WTC11 (cell line): ENCODE results near the gene CERCAM. TPM values are rescaled to one million over a fixed set of nuclear protein-coding genes. Genes with fewer than 3 reads are reported as not detected.
"Not testable (repeated sequence)": the region's sequence is repeated elsewhere in the genome, so short reads cannot be mapped to it uniquely, and the experiment has no call there.

Source experiments
- ATAC-seq: fragments of 200-7000 bp; cut with Tn5 transposase; 2 replicates; pipeline ENCODE4 v1.10.0; 2021; ENCODE audit warnings: mild to moderate bottlenecking, moderate library complexity
- CTCF ChIA-PET: fragments of 300-600 bp; sonication (Branson Sonifier 250); formaldehyde crosslinking; loops from one replicate; lab custom pipeline; 2021; ENCODE audit warnings: antibody characterized with exemption; lab: Charles Lee
- POLR2A ChIA-PET: fragments of 350-600 bp; sonication (Branson Sonifier 250); formaldehyde crosslinking; loops from one replicate; lab custom pipeline; 2021; ENCODE audit warnings: antibody characterized with exemption; lab: Charles Lee
- DNase-seq: peaks from one replicate; pipeline ENCODE4 v3.0.0; 2021; ENCODE audit warnings: low spot score
- H3K27ac Mint-ChIP-seq: 2 replicates; pipeline ENCODE4 v1.8.0; 2021; ENCODE audit warnings: mixed read lengths
- H3K27me3 Mint-ChIP-seq: 2 replicates; pipeline ENCODE4 v1.8.0; 2021; ENCODE audit warnings: low read depth, mild to moderate bottlenecking, moderate library complexity, mixed read lengths
- H3K36me3 Mint-ChIP-seq: 2 replicates; pipeline ENCODE4 v1.8.0; 2021; ENCODE audit warnings: mixed read lengths
- H3K4me1 Mint-ChIP-seq: 2 replicates; pipeline ENCODE4 v1.8.0; 2022; ENCODE audit warnings: mixed read lengths
- H3K4me3 Mint-ChIP-seq: 2 replicates; pipeline ENCODE4 v1.8.0; 2021; ENCODE audit warnings: mild to moderate bottlenecking, moderate library complexity, mixed read lengths
- H3K9me3 Mint-ChIP-seq: 2 replicates; pipeline ENCODE4 v1.8.0; 2021; ENCODE audit warnings: mixed read lengths
- ARID4B ChIP-seq: sonication (generic); formaldehyde crosslinking; IDR thresholded peaks from 2 replicates; pipeline ENCODE4 v1.8.0; 2023; ENCODE audit warnings: missing genetic modification reagents, mild to moderate bottlenecking, borderline replicate concordance
- ATF6 ChIP-seq: sonication (generic); formaldehyde crosslinking; IDR thresholded peaks from 2 replicates; pipeline ENCODE4 v1.8.1; 2023; ENCODE audit warnings: mild to moderate bottlenecking, missing genetic modification reagents
- CDX4 ChIP-seq: fragments of 250-450 bp; sonication (Bioruptor Pico); IDR thresholded peaks from 2 replicates; pipeline ENCODE4 v1.9.0; 2021; ENCODE audit warnings: moderate library complexity, mild to moderate bottlenecking, inconsistent platforms, borderline replicate concordance
- ESRRA ChIP-seq: sonication (generic); formaldehyde crosslinking; IDR thresholded peaks from 2 replicates; pipeline ENCODE4 v1.8.1; 2022; ENCODE audit warnings: mild to moderate bottlenecking, missing genetic modification reagents, borderline replicate concordance
- FOXK1 ChIP-seq: sonication (generic); formaldehyde crosslinking; IDR thresholded peaks from 2 replicates; pipeline ENCODE4 v1.8.0; 2022; ENCODE audit warnings: mild to moderate bottlenecking, moderate library complexity, missing genetic modification reagents
- JUN ChIP-seq: sonication (generic); formaldehyde crosslinking; IDR thresholded peaks from 2 replicates; pipeline ENCODE4 v1.8.0; 2023; ENCODE audit warnings: mild to moderate bottlenecking, missing genetic modification reagents
- MAX ChIP-seq: sonication (generic); formaldehyde crosslinking; IDR thresholded peaks from 2 replicates; pipeline ENCODE4 v1.8.0; 2022; ENCODE audit warnings: mild to moderate bottlenecking, missing genetic modification reagents
- MLX ChIP-seq: sonication (generic); formaldehyde crosslinking; IDR thresholded peaks from 2 replicates; pipeline ENCODE4 v1.8.1; 2023; ENCODE audit warnings: mild to moderate bottlenecking, missing genetic modification reagents, moderate library complexity
- NR1H2 ChIP-seq: sonication (generic); formaldehyde crosslinking; IDR thresholded peaks from 2 replicates; pipeline ENCODE4 v1.9.0; 2021; ENCODE audit warnings: mild to moderate bottlenecking, moderate library complexity, missing genetic modification reagents
- PRRX2 ChIP-seq: fragments of 250-450 bp; sonication (Bioruptor Pico); IDR thresholded peaks from 2 replicates; pipeline ENCODE4 v1.8.0; 2021; ENCODE audit warnings: mild to moderate bottlenecking
- SMAD3 ChIP-seq: sonication (generic); formaldehyde crosslinking; IDR thresholded peaks from 2 replicates; pipeline ENCODE4 v1.8.0; 2022; ENCODE audit warnings: missing genetic modification reagents, mild to moderate bottlenecking, borderline replicate concordance
- SMAD4 ChIP-seq: sonication (generic); formaldehyde crosslinking; IDR thresholded peaks from 2 replicates; pipeline ENCODE4 v1.8.0; 2022; ENCODE audit warnings: mild to moderate bottlenecking, missing genetic modification reagents
- ZMAT4 ChIP-seq: fragments of 250-450 bp; sonication (Bioruptor Pico); IDR thresholded peaks from 2 replicates; pipeline ENCODE4 v1.9.0; 2021; ENCODE audit warnings: mild to moderate bottlenecking
- ZNF121 ChIP-seq: sonication (generic); formaldehyde crosslinking; IDR thresholded peaks from 2 replicates; pipeline ENCODE4 v1.8.0; 2023; ENCODE audit warnings: missing genetic modification reagents
- ZNF425 ChIP-seq: fragments of 250-450 bp; sonication (Bioruptor Pico); conservative IDR thresholded peaks from 2 replicates; pipeline ENCODE4 v1.9.0; 2021; ENCODE audit warnings: mild to moderate bottlenecking
- total RNA-seq: library from RNA; stranded (reverse); gene quantifications from 3 replicates; pipeline ENCODE4 v1.2.3, GENCODE V29; 2021

CERCAM gene
- total RNA-seq, 1 experiment from 2014 or later = 15.2 TPM

- no peak for TF ChIP-seq ATF6
- no peak for TF ChIP-seq CDX4 (CRISPR knock-in tag)
- no peak for TF ChIP-seq PRRX2 (CRISPR knock-in tag)
- TF ChIP-seq FOXK1 (CRISPR knock-in tag) = no peak
- TF ChIP-seq ESRRA (CRISPR knock-in tag) = peak; percentile 51; the same call in 1 of the 2 replicates
- no peak for TF ChIP-seq JUN
- no peak for TF ChIP-seq ZMAT4
- TF ChIP-seq ARID4B = no peak
These were observed 502 bp upstream of the CERCAM start (continued) for GRCh38 chr9:128420060-128420650.

- Mint-ChIP-seq H3K4me3 (peak overlapping the region; percentile 73), H3K36me3 (no peaks in the 10 kb centered on the region), H3K9me3 (no peaks in the 10 kb centered on the region), H3K27ac (no peak overlapping the region), H3K27me3 (peaks cover 44% of the 10 kb centered on the region), H3K4me1 (peaks cover 15% of the 10 kb centered on the region)
- ATAC-seq (peak; percentile 3; the same call in 1 of the 2 replicates), DNase-seq (no peak)
- ChIA-PET POLR2A (no interaction called here), CTCF (interaction anchor here (2.0 to 4.5 kb wide), 9 partner anchors 8 to 127 kb away, joined by 15 to 58 read pairs (median 29); no protein-coding TSS in a partner anchor)
- no peak for TF ChIP-seq SMAD4
These were observed 882 bp downstream of the CERCAM start for GRCh38 chr9:128421482-128421996.

GRCh38 chr9:128422022-128422782 lies 1.5 kb downstream of the CERCAM start:
- H3K36me3 Mint-ChIP-seq, H3K9me3 Mint-ChIP-seq, ATAC-seq, POLR2A ChIA-PET, H3K27ac Mint-ChIP-seq, DNase-seq: not testable (repeated sequence)
- peaks cover 13% of the 10 kb centered on the region for H3K4me1 Mint-ChIP-seq
- CTCF ChIA-PET = interaction anchor here (2.1 to 4.5 kb wide), 5 partner anchors 13 to 81 kb away, joined by 6 to 58 read pairs (median 32); no protein-coding TSS in a partner anchor
- peak overlapping the region; percentile 16; the same call in 1 of the 2 replicates for H3K4me3 Mint-ChIP-seq
- H3K27me3 Mint-ChIP-seq = peaks cover 43% of the 10 kb centered on the region

GRCh38 chr9:128422783-128423150 lies 2.1 kb downstream of the CERCAM start:
- no peak overlapping the region for H3K4me3 Mint-ChIP-seq
- DNase-seq (no peak), ATAC-seq (no peak)
- no peak overlapping the region for H3K27ac Mint-ChIP-seq
- no peaks in the 10 kb centered on the region for H3K9me3 Mint-ChIP-seq
- no peaks in the 10 kb centered on the region for H3K36me3 Mint-ChIP-seq
- ChIA-PET CTCF (interaction anchor here (1.3 to 2.1 kb wide), 2 partner anchors 16 to 168 kb away, joined by 6 to 7 read pairs; no protein-coding TSS in a partner anchor), POLR2A (no interaction called here)
- peaks cover 13% of the 10 kb centered on the region for H3K4me1 Mint-ChIP-seq
- peaks cover 38% of the 10 kb centered on the region for H3K27me3 Mint-ChIP-seq
- no peak for TF ChIP-seq ESRRA (CRISPR knock-in tag)
- TF ChIP-seq ZNF425 (CRISPR knock-in tag) = no peak
- TF ChIP-seq MAX (CRISPR knock-in tag) = no peak
- no peak for TF ChIP-seq SMAD3 (CRISPR knock-in tag)
- no peak for TF ChIP-seq SMAD4
- TF ChIP-seq MLX (CRISPR knock-in tag) = no peak
- TF ChIP-seq NR1H2 (CRISPR knock-in tag) = no peak
- TF ChIP-seq ZNF121 (CRISPR knock-in tag) = no peak
